ENCODE measurements around the gene WDPCP. TPM values are rescaled to one million over a fixed set of nuclear protein-coding genes. Genes with fewer than 3 reads are reported as not detected.

The WDPCP gene
- polyA plus RNA-seq, 2 of the 4 experiments (the other 2 are of a cell fraction), result 3.0 to 7.6 TPM

DNA sequence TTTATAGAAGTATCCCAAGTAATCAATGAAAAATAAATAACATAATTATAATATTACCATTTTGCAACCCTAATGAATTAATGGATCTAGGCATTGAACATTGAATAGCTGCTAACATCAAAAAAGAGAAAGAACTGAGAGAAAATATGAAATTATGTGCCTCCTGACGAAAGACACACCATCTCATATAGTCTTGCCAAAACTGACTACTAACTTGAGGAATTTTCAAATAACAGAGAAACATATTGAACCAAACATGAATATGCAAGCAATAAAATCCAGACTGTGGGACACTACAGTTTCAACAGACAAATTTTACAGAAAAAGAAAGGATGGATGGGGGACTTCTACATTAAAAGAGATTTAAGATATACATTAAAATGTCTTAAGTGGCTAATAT is 165.7 kb downstream of the WDPCP start:
- CTCF ChIA-PET, result interaction anchor here (1.1 to 2.1 kb wide), 2 partner anchors 11 to 22 kb away, joined by 3 to 6 read pairs; no protein-coding TSS in a partner anchor
- POLR2A ChIA-PET, result no interaction called here

DNA sequence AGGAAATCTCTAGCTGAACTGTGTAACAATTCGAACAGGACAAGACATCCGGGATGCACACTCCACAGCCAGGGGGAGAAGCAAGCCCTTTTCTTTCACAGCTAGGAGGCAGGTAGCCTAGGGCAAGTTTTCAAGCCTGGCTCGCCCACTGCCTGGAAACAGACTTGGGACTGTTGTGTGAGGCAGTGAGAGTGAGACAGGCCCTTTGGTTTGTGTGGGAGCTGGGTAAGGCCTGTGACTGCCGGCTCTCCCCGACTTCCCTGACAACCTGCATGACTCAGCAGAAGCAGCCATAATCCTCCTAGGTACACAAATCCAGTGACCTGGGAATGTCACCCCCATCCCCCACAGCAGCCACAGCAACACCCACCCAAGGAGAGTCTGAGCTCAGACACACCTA is 179.7 kb downstream of the WDPCP start:
- ChIA-PET CTCF (no interaction called here), POLR2A (no interaction called here)
- 82% methylated on average over 5 of the region's 5 CpGs for WGBS (ENCODE audit: missing lambda C conversion rate)
- peaks cover 7% of the 10 kb centered on the region for H3K4me1 ChIP-seq
- DNase-seq (ENCODE audit: low read depth in 1 of 2, low spot score in 1 of 2) (peak in 1 of 2 experiments; percentile 20), ATAC-seq (no peak), FAIRE-seq (no peak)
- peaks cover 9% of the 10 kb centered on the region; the same call in 2 of the 3 replicates for H3K9me3 ChIP-seq
- H3K4me2 ChIP-seq, result peak overlapping the region; percentile 34; the same call in 1 of the 3 replicates
- TF ChIP-seq NFE2L2 (conservative IDR thresholded peaks at IDR 0.05; ENCODE audit: low read length) (peak; percentile 31; the same call in 1 of the 2 replicates), MAFK (IDR thresholded peaks at IDR 0.05; ENCODE audit: partially characterized antibody) (peak; percentile 63), ZSCAN20 (CRISPR knock-in tag; IDR thresholded peaks at IDR 0.05) (no peak), CEBPB (IDR thresholded peaks at IDR 0.05) (no peak)
- H3K27ac ChIP-seq, result peak overlapping the region; percentile 49 to 69; a peak in 5 of 6 replicates
- H3K4me3 ChIP-seq, result no peak overlapping the region

More for the DNA sequence above, 165.7 kb downstream of the WDPCP start:
- Histone ChIP-seq H3K4me1 (no peaks in the 10 kb centered on the region), H3K9me3 (peaks cover 2% of the 10 kb centered on the region; the same call in 1 of the 3 replicates), H3K4me2 (no peak overlapping the region), H3K4me3 (no peak overlapping the region), H3K27ac (no peak overlapping the region)
- DNase-seq (ENCODE audit: low read depth in 1 of 2, low spot score in 1 of 2), result no peak
- FAIRE-seq, result no peak
- 88% methylated on average over 1 of the region's 1 CpG for WGBS (ENCODE audit: missing lambda C conversion rate)
- TF ChIP-seq, protein P1, sequence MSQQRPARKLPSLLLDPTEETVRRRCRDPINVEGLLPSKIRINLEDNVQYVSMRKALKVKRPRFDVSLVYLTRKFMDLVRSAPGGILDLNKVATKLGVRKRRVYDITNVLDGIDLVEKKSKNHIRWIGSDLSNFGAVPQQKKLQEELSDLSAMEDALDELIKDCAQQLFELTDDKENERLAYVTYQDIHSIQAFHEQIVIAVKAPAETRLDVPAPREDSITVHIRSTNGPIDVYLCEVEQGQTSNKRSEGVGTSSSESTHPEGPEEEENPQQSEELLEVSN (IDR thresholded peaks at IDR 0.05; ENCODE audit: borderline replicate concordance, low read depth), result no peak
- TF ChIP-seq RARB (CRISPR knock-in tag; IDR thresholded peaks at IDR 0.05) (no peak), PHF8 (IDR thresholded peaks at IDR 0.05; ENCODE audit: borderline replicate concordance, low read depth) (no peak)
- no peak for ATAC-seq

DNA sequence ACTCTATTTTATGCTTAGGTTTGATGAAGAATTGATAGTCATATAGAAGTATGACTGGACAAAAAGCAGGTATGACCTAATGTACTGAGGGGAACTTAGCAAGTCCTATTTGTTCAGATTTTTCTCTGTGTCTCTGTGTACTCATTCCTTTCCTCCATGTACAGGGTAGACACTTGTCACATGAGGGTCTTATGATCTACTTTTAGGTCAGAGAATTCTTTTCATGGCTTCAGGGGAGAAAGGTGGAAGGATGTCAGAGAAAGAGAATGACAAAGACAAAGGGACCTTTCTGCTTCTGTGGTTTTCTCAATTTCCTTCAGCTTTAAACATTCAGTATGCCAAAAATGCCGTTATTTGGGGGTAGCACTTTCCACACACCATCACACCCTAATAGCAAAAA is 181.6 kb downstream of the WDPCP start:
- no peak for FAIRE-seq
- no peak for DNase-seq (ENCODE audit: low read depth in 1 of 2, low spot score in 1 of 2)
- ChIA-PET CTCF (no interaction called here), POLR2A (no interaction called here)
- Histone ChIP-seq H3K9me3 (peaks cover 9% of the 10 kb centered on the region; the same call in 2 of the 3 replicates), H3K4me1 (peaks cover 7% of the 10 kb centered on the region), H3K4me2 (no peak overlapping the region), H3K4me3 (no peak overlapping the region), H3K27ac (no peak overlapping the region)
- no peak for ATAC-seq
- WGBS (ENCODE audit: missing lambda C conversion rate), result 90% methylated on average over 1 of the region's 1 CpG
- no peak for TF ChIP-seq ZNF302 (CRISPR knock-in tag; IDR thresholded peaks at IDR 0.05)
- no peak for TF ChIP-seq JUN (IDR thresholded peaks at IDR 0.05)
- TF ChIP-seq HOXA7 (CRISPR knock-in tag; IDR thresholded peaks at IDR 0.05), result no peak
- TF ChIP-seq, protein P2, sequence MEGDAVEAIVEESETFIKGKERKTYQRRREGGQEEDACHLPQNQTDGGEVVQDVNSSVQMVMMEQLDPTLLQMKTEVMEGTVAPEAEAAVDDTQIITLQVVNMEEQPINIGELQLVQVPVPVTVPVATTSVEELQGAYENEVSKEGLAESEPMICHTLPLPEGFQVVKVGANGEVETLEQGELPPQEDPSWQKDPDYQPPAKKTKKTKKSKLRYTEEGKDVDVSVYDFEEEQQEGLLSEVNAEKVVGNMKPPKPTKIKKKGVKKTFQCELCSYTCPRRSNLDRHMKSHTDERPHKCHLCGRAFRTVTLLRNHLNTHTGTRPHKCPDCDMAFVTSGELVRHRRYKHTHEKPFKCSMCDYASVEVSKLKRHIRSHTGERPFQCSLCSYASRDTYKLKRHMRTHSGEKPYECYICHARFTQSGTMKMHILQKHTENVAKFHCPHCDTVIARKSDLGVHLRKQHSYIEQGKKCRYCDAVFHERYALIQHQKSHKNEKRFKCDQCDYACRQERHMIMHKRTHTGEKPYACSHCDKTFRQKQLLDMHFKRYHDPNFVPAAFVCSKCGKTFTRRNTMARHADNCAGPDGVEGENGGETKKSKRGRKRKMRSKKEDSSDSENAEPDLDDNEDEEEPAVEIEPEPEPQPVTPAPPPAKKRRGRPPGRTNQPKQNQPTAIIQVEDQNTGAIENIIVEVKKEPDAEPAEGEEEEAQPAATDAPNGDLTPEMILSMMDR (IDR thresholded peaks at IDR 0.05), result no peak
- no peak for TF ChIP-seq PHF8 (IDR thresholded peaks at IDR 0.05; ENCODE audit: borderline replicate concordance, low read depth)
- TF ChIP-seq RCOR1 (IDR thresholded peaks at IDR 0.05; ENCODE audit: low read depth, low read length), result no peak
- TF ChIP-seq KDM1A (IDR thresholded peaks at IDR 0.05; ENCODE audit: low read depth), result no peak
- TF ChIP-seq BHLHE40 (IDR thresholded peaks at IDR 0.05; ENCODE audit: low read depth, low read length), result no peak
- TF ChIP-seq FOSL2 (IDR thresholded peaks at IDR 0.05), result no peak
- TF ChIP-seq FOSL2 (CRISPR knock-in tag; IDR thresholded peaks at IDR 0.05), result no peak
- TF ChIP-seq RNF2 (IDR thresholded peaks at IDR 0.05; ENCODE audit: borderline replicate concordance, low read depth), result no peak
- TF ChIP-seq, protein P3, sequence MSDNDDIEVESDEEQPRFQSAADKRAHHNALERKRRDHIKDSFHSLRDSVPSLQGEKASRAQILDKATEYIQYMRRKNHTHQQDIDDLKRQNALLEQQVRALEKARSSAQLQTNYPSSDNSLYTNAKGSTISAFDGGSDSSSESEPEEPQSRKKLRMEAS (IDR thresholded peaks at IDR 0.05), result no peak
- no peak for TF ChIP-seq SMC3 (IDR thresholded peaks at IDR 0.05)
- no peak for TF ChIP-seq GATA3 (IDR thresholded peaks at IDR 0.05; ENCODE audit: borderline replicate concordance)
- no peak for TF ChIP-seq EP300 (IDR thresholded peaks at IDR 0.05)
- no peak for TF ChIP-seq ZC3H11A (IDR thresholded peaks at IDR 0.05)
- no peak for TF ChIP-seq HOXB5 (CRISPR knock-in tag; IDR thresholded peaks at IDR 0.05)
- TF ChIP-seq MAZ (IDR thresholded peaks at IDR 0.05; ENCODE audit: borderline replicate concordance, low read depth, low read length), result no peak

All from A549 (cell line).